Measurements from ENCODE around the gene AGAP9. TPM values are rescaled to one million over a fixed set of nuclear protein-coding genes. Genes with fewer than 3 reads are reported as not detected.
"Not testable (repeated sequence)": the region's sequence is repeated elsewhere in the genome, so short reads cannot be mapped to it uniquely, and the experiment has no call there.

Gene AGAP9
- total RNA-seq, 1 experiment from 2014 or later = 8.4 TPM

- Mint-ChIP-seq H3K4me1 (peaks cover 7% of the 10 kb centered on the region), H3K36me3 (no peaks in the 10 kb centered on the region), H3K27me3 (ENCODE audit: low read depth) (no peaks in the 10 kb centered on the region), H3K4me3 (no peak overlapping the region), H3K27ac (no peak overlapping the region), H3K9me3 (no peaks in the 10 kb centered on the region)
- no peak for ATAC-seq
- TF ChIP-seq ZNF423 (CRISPR knock-in tag; IDR thresholded peaks at IDR 0.05) = no peak
- TF ChIP-seq, protein P1, sequence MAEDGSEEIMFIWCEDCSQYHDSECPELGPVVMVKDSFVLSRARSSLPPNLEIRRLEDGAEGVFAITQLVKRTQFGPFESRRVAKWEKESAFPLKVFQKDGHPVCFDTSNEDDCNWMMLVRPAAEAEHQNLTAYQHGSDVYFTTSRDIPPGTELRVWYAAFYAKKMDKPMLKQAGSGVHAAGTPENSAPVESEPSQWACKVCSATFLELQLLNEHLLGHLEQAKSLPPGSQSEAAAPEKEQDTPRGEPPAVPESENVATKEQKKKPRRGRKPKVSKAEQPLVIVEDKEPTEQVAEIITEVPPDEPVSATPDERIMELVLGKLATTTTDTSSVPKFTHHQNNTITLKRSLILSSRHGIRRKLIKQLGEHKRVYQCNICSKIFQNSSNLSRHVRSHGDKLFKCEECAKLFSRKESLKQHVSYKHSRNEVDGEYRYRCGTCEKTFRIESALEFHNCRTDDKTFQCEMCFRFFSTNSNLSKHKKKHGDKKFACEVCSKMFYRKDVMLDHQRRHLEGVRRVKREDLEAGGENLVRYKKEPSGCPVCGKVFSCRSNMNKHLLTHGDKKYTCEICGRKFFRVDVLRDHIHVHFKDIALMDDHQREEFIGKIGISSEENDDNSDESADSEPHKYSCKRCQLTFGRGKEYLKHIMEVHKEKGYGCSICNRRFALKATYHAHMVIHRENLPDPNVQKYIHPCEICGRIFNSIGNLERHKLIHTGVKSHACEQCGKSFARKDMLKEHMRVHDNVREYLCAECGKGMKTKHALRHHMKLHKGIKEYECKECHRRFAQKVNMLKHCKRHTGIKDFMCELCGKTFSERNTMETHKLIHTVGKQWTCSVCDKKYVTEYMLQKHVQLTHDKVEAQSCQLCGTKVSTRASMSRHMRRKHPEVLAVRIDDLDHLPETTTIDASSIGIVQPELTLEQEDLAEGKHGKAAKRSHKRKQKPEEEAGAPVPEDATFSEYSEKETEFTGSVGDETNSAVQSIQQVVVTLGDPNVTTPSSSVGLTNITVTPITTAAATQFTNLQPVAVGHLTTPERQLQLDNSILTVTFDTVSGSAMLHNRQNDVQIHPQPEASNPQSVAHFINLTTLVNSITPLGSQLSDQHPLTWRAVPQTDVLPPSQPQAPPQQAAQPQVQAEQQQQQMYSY (CRISPR knock-in tag; IDR thresholded peaks at IDR 0.05) = no peak
- TF ChIP-seq FOXK1 (CRISPR knock-in tag; IDR thresholded peaks at IDR 0.05) = no peak
- ChIA-PET CTCF (no interaction called here), POLR2A (no interaction called here)
- DNase-seq (ENCODE audit: low spot score) = no peak
These were observed 67.2 kb downstream of the AGAP9 start for GRCh38 chr10:47456079-47456785.

- not testable (repeated sequence) for H3K4me1 Mint-ChIP-seq, H3K27ac Mint-ChIP-seq
These were observed 67.9 kb downstream of the AGAP9 start for GRCh38 chr10:47455350-47456078.

DNA sequence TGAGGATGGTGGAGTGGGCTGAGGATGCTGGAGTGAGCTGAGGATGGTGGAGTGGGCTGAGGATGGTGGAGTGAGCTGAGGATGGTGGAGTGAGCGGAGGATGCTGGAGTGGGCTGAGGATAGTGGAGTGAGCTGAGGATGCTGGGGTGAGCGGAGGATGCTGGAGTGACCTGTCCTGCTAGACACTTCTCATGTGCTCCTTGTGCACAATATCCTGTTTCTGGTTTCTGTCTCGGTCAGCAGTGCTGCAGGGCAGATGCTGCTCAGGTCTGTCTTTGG lies 68.7 kb downstream of the AGAP9 start:
- H3K36me3 Mint-ChIP-seq = no peaks in the 10 kb centered on the region
- DNase-seq (ENCODE audit: low spot score) (no peak), ATAC-seq (no peak)
- ChIA-PET CTCF (interaction anchor here (1.5 kb wide), 1 partner anchor 114 kb away, joined by 3 read pairs; no protein-coding TSS in a partner anchor), POLR2A (no interaction called here)
- no peak overlapping the region for H3K27ac Mint-ChIP-seq
- no peaks in the 10 kb centered on the region for H3K9me3 Mint-ChIP-seq
- H3K27me3 Mint-ChIP-seq (ENCODE audit: low read depth) = no peaks in the 10 kb centered on the region
- no peak for TF ChIP-seq GTF2I (CRISPR knock-in tag; conservative IDR thresholded peaks at IDR 0.05)
- no peak for TF ChIP-seq ZNF232 (CRISPR knock-in tag; IDR thresholded peaks at IDR 0.05)
- no peak for TF ChIP-seq ZNF138 (CRISPR knock-in tag; conservative IDR thresholded peaks at IDR 0.05)
- TF ChIP-seq NR2C2 (CRISPR knock-in tag; IDR thresholded peaks at IDR 0.05) = no peak
- TF ChIP-seq, protein P2, sequence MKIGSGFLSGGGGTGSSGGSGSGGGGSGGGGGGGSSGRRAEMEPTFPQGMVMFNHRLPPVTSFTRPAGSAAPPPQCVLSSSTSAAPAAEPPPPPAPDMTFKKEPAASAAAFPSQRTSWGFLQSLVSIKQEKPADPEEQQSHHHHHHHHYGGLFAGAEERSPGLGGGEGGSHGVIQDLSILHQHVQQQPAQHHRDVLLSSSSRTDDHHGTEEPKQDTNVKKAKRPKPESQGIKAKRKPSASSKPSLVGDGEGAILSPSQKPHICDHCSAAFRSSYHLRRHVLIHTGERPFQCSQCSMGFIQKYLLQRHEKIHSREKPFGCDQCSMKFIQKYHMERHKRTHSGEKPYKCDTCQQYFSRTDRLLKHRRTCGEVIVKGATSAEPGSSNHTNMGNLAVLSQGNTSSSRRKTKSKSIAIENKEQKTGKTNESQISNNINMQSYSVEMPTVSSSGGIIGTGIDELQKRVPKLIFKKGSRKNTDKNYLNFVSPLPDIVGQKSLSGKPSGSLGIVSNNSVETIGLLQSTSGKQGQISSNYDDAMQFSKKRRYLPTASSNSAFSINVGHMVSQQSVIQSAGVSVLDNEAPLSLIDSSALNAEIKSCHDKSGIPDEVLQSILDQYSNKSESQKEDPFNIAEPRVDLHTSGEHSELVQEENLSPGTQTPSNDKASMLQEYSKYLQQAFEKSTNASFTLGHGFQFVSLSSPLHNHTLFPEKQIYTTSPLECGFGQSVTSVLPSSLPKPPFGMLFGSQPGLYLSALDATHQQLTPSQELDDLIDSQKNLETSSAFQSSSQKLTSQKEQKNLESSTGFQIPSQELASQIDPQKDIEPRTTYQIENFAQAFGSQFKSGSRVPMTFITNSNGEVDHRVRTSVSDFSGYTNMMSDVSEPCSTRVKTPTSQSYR (CRISPR knock-in tag; IDR thresholded peaks at IDR 0.05) = no peak
- TF ChIP-seq OVOL2 (CRISPR knock-in tag; IDR thresholded peaks at IDR 0.05; ENCODE audit: borderline replicate concordance) = no peak
- no peak for TF ChIP-seq MXD4 (CRISPR knock-in tag; IDR thresholded peaks at IDR 0.05; ENCODE audit: borderline replicate concordance)
- TF ChIP-seq CBFB (CRISPR knock-in tag; IDR thresholded peaks at IDR 0.05; ENCODE audit: low read depth) = no peak
- no peak for TF ChIP-seq EMX1 (CRISPR knock-in tag; IDR thresholded peaks at IDR 0.05)
- no peak for TF ChIP-seq FOXJ3 (CRISPR knock-in tag; IDR thresholded peaks at IDR 0.05; ENCODE audit: borderline replicate concordance)
- TF ChIP-seq ZNF263 (CRISPR knock-in tag; IDR thresholded peaks at IDR 0.05; ENCODE audit: low read depth) = no peak
- no peak for TF ChIP-seq CREB1 (CRISPR knock-in tag; IDR thresholded peaks at IDR 0.05)
- no peak for TF ChIP-seq ZNF121 (CRISPR knock-in tag; IDR thresholded peaks at IDR 0.05)
- no peak for TF ChIP-seq GABPB1 (CRISPR knock-in tag; IDR thresholded peaks at IDR 0.05)
- H3K4me1 Mint-ChIP-seq = peaks cover 4% of the 10 kb centered on the region; the same call in 1 of the 2 replicates
- H3K4me3 Mint-ChIP-seq = no peak overlapping the region

More at GRCh38 chr10:47455350-47456078, 67.9 kb downstream of the AGAP9 start:
- H3K4me3 Mint-ChIP-seq; CTCF ChIA-PET; DNase-seq (ENCODE audit: low spot score); POLR2A ChIA-PET; H3K36me3 Mint-ChIP-seq; H3K9me3 Mint-ChIP-seq; H3K27me3 Mint-ChIP-seq (ENCODE audit: low read depth); ATAC-seq: not testable (repeated sequence)

Data from WTC11 (cell line).